ENCODE measurements around the gene PCDHA7.
"Not testable (repeated sequence)": the region's sequence is repeated elsewhere in the genome, so short reads cannot be mapped to it uniquely, and the experiment has no call there.

DNA sequence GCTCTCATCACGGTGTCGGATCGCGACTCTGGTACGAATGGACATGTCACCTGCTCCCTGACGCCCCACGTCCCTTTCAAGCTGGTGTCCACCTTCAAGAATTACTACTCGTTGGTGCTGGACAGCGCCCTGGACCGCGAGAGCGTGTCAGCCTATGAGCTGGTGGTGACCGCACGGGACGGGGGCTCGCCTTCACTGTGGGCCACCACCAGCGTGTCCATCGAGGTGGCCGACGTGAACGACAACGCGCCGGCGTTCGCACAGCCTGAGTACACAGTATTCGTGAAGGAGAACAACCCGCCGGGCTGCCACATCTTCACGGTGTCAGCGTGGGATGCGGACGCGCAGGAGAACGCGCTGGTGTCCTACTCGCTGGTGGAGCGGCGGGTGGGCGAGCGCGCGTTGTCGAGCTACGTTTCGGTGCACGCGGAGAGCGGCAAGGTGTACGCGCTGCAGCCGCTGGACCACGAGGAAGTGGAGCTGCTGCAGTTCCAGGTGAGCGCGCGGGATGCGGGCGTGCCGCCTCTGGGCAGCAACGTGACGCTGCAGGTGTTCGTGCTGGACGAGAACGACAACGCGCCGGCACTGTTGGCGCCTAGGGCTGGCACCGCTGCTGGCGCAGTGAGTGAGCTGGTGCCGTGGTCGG lies 37.9 kb upstream of the PCDHA7 start:
- TF ChIP-seq, protein P1, sequence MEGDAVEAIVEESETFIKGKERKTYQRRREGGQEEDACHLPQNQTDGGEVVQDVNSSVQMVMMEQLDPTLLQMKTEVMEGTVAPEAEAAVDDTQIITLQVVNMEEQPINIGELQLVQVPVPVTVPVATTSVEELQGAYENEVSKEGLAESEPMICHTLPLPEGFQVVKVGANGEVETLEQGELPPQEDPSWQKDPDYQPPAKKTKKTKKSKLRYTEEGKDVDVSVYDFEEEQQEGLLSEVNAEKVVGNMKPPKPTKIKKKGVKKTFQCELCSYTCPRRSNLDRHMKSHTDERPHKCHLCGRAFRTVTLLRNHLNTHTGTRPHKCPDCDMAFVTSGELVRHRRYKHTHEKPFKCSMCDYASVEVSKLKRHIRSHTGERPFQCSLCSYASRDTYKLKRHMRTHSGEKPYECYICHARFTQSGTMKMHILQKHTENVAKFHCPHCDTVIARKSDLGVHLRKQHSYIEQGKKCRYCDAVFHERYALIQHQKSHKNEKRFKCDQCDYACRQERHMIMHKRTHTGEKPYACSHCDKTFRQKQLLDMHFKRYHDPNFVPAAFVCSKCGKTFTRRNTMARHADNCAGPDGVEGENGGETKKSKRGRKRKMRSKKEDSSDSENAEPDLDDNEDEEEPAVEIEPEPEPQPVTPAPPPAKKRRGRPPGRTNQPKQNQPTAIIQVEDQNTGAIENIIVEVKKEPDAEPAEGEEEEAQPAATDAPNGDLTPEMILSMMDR (IDR thresholded peaks at IDR 0.05) = not testable (repeated sequence)
- not testable (repeated sequence) for TF ChIP-seq ZFX (IDR thresholded peaks at IDR 0.05; ENCODE audit: borderline replicate concordance)
